SHP77 treated with DMSO at 0.1 percent for 48 hours (cell line): ENCODE measurements around the gene LRP1B.
"Not testable (repeated sequence)": the region's sequence is repeated elsewhere in the genome, so short reads cannot be mapped to it uniquely, and the experiment has no call there.

Experiments used
- DNase-seq: peaks from one replicate; lab custom pipeline; 2025; lab: John Stamatoyannopoulos, UW

Gene LRP1B

GRCh38 chr2:142100970-142101369, 29.8 kb downstream of the LRP1B start:
- no peak for DNase-seq

- no peak for DNase-seq
These were observed 30.5 kb downstream of the LRP1B start for GRCh38 chr2:142100139-142100873.

GRCh38 chr2:142097711-142098110, 33.1 kb downstream of the LRP1B start:
- no peak for DNase-seq

- DNase-seq, result no peak
These were observed 35.2 kb downstream of the LRP1B start for GRCh38 chr2:142095647-142096046.

GRCh38 chr2:142094233-142094632, 36.6 kb downstream of the LRP1B start:
- no peak for DNase-seq

GRCh38 chr2:142088058-142088568, 42.7 kb downstream of the LRP1B start:
- no peak for DNase-seq

GRCh38 chr2:142087585-142087984, 43.2 kb downstream of the LRP1B start:
- DNase-seq, result not testable (repeated sequence)

- no peak for DNase-seq
These were observed 48.4 kb downstream of the LRP1B start for GRCh38 chr2:142082368-142082767.

GRCh38 chr2:142076317-142076716, 54.5 kb downstream of the LRP1B start:
- no peak for DNase-seq

GRCh38 chr2:142075826-142076225, 55.0 kb downstream of the LRP1B start:
- no peak for DNase-seq

- DNase-seq, result no peak
These were observed 61.4 kb downstream of the LRP1B start for GRCh38 chr2:142069251-142069888.

- no peak for DNase-seq
These were observed 65.1 kb downstream of the LRP1B start for GRCh38 chr2:142065700-142066099.

- no peak for DNase-seq
These were observed 65.7 kb downstream of the LRP1B start for GRCh38 chr2:142065156-142065555.

GRCh38 chr2:142061733-142062132, 69.1 kb downstream of the LRP1B start:
- no peak for DNase-seq

- DNase-seq, result no peak
These were observed 72.7 kb downstream of the LRP1B start for GRCh38 chr2:142058149-142058548.

GRCh38 chr2:142056784-142057183, 74.0 kb downstream of the LRP1B start:
- DNase-seq, result no peak

GRCh38 chr2:142052220-142052863, 78.5 kb downstream of the LRP1B start:
- DNase-seq, result no peak

GRCh38 chr2:142048581-142048980, 82.2 kb downstream of the LRP1B start:
- no peak for DNase-seq

- no peak for DNase-seq
These were observed 85.2 kb downstream of the LRP1B start for GRCh38 chr2:142045641-142046040.

- no peak for DNase-seq
These were observed 86.6 kb downstream of the LRP1B start for GRCh38 chr2:142044197-142044596.

- DNase-seq, result no peak
These were observed 88.1 kb downstream of the LRP1B start for GRCh38 chr2:142042536-142043199.

- DNase-seq, result no peak
These were observed 88.8 kb downstream of the LRP1B start for GRCh38 chr2:142041996-142042395.
